Measurements from ENCODE around the gene SCYGR8.
A peak's percentile ranks its signal among the peaks of the same experiment; 100 is the strongest.

The SCYGR8 gene

GRCh38 chr2:227761740-227762476, 16.2 kb downstream of the SCYGR8 start:
- no peaks in the 10 kb centered on the region for H3K36me3 ChIP-seq (ENCODE audit: low read depth)
- H3K27ac ChIP-seq (ENCODE audit: poor library complexity, severe bottlenecking), result no peak overlapping the region
- H3K27me3 ChIP-seq (ENCODE audit: insufficient read depth, poor library complexity, severe bottlenecking), result no peaks in the 10 kb centered on the region
- H3K4me1 ChIP-seq (ENCODE audit: insufficient read depth, poor library complexity, severe bottlenecking), result no peaks in the 10 kb centered on the region
- ATAC-seq (ENCODE audit: low read depth) (no peak), DNase-seq (ENCODE audit: low spot score) (no peak)
- H3K9me3 ChIP-seq (ENCODE audit: severe bottlenecking), result no peaks in the 10 kb centered on the region
- no peak for TF ChIP-seq CTCF (IDR thresholded peaks at IDR 0.05; ENCODE audit: poor library complexity, severe bottlenecking)
- no peak overlapping the region for H3K4me3 ChIP-seq (ENCODE audit: severe bottlenecking)

DNA sequence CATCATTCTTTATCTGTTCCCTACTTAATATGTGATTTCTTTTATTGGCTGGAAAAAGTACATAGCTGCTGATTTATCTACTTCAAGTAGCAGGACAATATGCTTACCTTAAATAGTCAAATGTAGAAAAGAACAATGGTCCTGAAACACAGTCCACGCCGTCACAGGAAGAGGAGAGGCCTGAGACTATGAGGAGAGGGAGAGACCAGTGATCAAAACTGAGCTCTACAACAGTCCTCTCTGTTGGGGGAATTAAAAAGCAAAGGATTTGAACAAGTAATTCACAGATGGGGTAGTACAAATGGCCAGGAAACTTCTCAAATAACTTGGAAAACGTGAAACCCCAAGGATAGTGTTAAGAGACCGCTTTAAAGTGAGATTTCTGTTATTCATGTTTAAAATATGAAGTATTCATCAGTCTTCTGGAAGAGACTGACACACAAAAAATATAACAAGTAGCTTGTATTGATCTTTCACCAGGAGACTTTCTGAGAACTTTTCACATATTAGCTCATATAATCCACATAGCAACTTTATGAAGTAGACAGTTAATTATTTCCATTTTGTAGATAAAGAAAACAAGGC, 20.2 kb downstream of the SCYGR8 start:
- Histone ChIP-seq H3K27ac (ENCODE audit: poor library complexity, severe bottlenecking) (no peak overlapping the region), H3K4me3 (ENCODE audit: severe bottlenecking) (no peak overlapping the region), H3K36me3 (ENCODE audit: low read depth) (no peaks in the 10 kb centered on the region), H3K9me3 (ENCODE audit: severe bottlenecking) (no peaks in the 10 kb centered on the region), H3K27me3 (ENCODE audit: insufficient read depth, poor library complexity, severe bottlenecking) (no peaks in the 10 kb centered on the region), H3K4me1 (ENCODE audit: insufficient read depth, poor library complexity, severe bottlenecking) (no peaks in the 10 kb centered on the region)
- no peak for DNase-seq (ENCODE audit: low spot score)
- ATAC-seq (ENCODE audit: low read depth), result no peak
- TF ChIP-seq CTCF (IDR thresholded peaks at IDR 0.05; ENCODE audit: poor library complexity, severe bottlenecking), result no peak

- peak; percentile 91 for TF ChIP-seq CTCF (IDR thresholded peaks at IDR 0.05; ENCODE audit: poor library complexity, severe bottlenecking)
- ATAC-seq (ENCODE audit: low read depth) (peak; percentile 98), DNase-seq (ENCODE audit: low spot score) (no peak)
- no peaks in the 10 kb centered on the region for H3K9me3 ChIP-seq (ENCODE audit: severe bottlenecking)
- H3K4me1 ChIP-seq (ENCODE audit: insufficient read depth, poor library complexity, severe bottlenecking), result no peaks in the 10 kb centered on the region
- H3K27ac ChIP-seq (ENCODE audit: poor library complexity, severe bottlenecking), result no peak overlapping the region
- H3K4me3 ChIP-seq (ENCODE audit: severe bottlenecking), result no peak overlapping the region
- no peaks in the 10 kb centered on the region for H3K36me3 ChIP-seq (ENCODE audit: low read depth)
- H3K27me3 ChIP-seq (ENCODE audit: insufficient read depth, poor library complexity, severe bottlenecking), result no peaks in the 10 kb centered on the region
Observed at GRCh38 chr2:227766373-227766883, 20.7 kb downstream of the SCYGR8 start.

DNA sequence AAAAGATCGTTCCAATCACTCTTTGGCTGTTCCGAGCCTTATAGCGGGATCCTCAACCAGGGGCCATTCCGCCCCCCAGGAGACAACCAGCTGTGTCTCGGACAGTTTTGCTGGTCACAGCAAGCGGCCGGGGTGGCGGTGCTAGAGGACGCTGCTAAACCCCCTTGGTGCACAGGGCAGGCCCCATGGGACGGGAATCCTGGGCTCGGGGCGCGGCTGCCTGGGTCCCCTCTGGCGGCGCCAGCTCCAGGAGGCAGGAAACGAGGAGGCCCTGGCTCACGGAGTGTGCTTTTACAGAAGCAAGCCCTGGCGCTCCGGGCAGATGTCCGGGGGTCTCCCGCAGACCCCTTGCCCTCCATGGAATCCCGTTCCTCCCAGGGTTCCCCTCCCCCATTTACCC, 22.1 kb downstream of the SCYGR8 start:
- DNase-seq (ENCODE audit: low spot score) (no peak), ATAC-seq (ENCODE audit: low read depth) (no peak)
- no peaks in the 10 kb centered on the region for H3K27me3 ChIP-seq (ENCODE audit: insufficient read depth, poor library complexity, severe bottlenecking)
- H3K4me3 ChIP-seq (ENCODE audit: severe bottlenecking), result no peak overlapping the region
- H3K4me1 ChIP-seq (ENCODE audit: insufficient read depth, poor library complexity, severe bottlenecking), result no peaks in the 10 kb centered on the region
- H3K27ac ChIP-seq (ENCODE audit: poor library complexity, severe bottlenecking), result no peak overlapping the region
- no peak for TF ChIP-seq CTCF (IDR thresholded peaks at IDR 0.05; ENCODE audit: poor library complexity, severe bottlenecking)
- no peaks in the 10 kb centered on the region for H3K9me3 ChIP-seq (ENCODE audit: severe bottlenecking)
- no peaks in the 10 kb centered on the region for H3K36me3 ChIP-seq (ENCODE audit: low read depth)

GRCh38 chr2:227772197-227772661, 26.5 kb downstream of the SCYGR8 start:
- Histone ChIP-seq H3K9me3 (ENCODE audit: severe bottlenecking) (no peaks in the 10 kb centered on the region), H3K4me3 (ENCODE audit: severe bottlenecking) (no peak overlapping the region), H3K36me3 (ENCODE audit: low read depth) (no peaks in the 10 kb centered on the region), H3K27ac (ENCODE audit: poor library complexity, severe bottlenecking) (no peak overlapping the region), H3K27me3 (ENCODE audit: insufficient read depth, poor library complexity, severe bottlenecking) (no peaks in the 10 kb centered on the region), H3K4me1 (ENCODE audit: insufficient read depth, poor library complexity, severe bottlenecking) (no peaks in the 10 kb centered on the region)
- DNase-seq (ENCODE audit: low spot score), result no peak
- TF ChIP-seq CTCF (IDR thresholded peaks at IDR 0.05; ENCODE audit: poor library complexity, severe bottlenecking), result no peak
- ATAC-seq (ENCODE audit: low read depth), result no peak

Data from RWPE2 (cell line).